Left kidney (tissue), 1 donor: ENCODE measurements around the gene WDR36. TPM values are rescaled to one million over a fixed set of nuclear protein-coding genes. Genes with fewer than 3 reads are reported as not detected.

Experiments used
- polyA plus RNA-seq: library from polyadenylated mRNA; unstranded; fragments of 120-200 nt; gene quantifications from one replicate; pipeline ENCODE4 v1.2.1, GENCODE V29; 2013; ENCODE audit not compliant: insufficient read length

Gene WDR36
- polyA plus RNA-seq, 1 donor = 36.1 TPM

Other genes starting within 250 kb of the WDR36 start
- gene TSLP, start 20.6 kb upstream of the WDR36 start, polyA plus RNA-seq = 0.10 TPM
- 6.1 TPM for gene CAMK4, start 132.0 kb downstream of the WDR36 start, polyA plus RNA-seq